ENCODE measurements around the gene POU2F1. TPM values are rescaled to one million over a fixed set of nuclear protein-coding genes. Genes with fewer than 3 reads are reported as not detected.

The POU2F1 gene
- total RNA-seq, 4 donors from 2014 or later, result 14.0 to 45.5 (median 19.8) TPM

- H3K27ac ChIP-seq, result no peak overlapping the region
- 57 to 64% methylated on average over 8 of the region's 8 CpGs for WGBS, 2 donors
- TF ChIP-seq CTCF (IDR thresholded peaks at IDR 0.05) (no peak), POLR2A (IDR thresholded peaks at IDR 0.05) (no peak)
- H3K4me3 ChIP-seq (replicated peaks in 1 of 3), result no peak overlapping the region
- intact Hi-C loops (cut with DNase I), result no loop called here
- DNase-seq, result peak in 1 of 2 donors; percentile 6
- no peaks in the 10 kb centered on the region for H3K4me1 ChIP-seq
- H3K27me3 ChIP-seq, result no peaks in the 10 kb centered on the region
- no peaks in the 10 kb centered on the region for H3K9me3 ChIP-seq
- H3K36me3 ChIP-seq, result no peaks in the 10 kb centered on the region
These were observed 108.3 kb downstream of the POU2F1 start for GRCh38 chr1:167328816-167329483.

- DNase-seq, result no peak
- TF ChIP-seq CTCF (IDR thresholded peaks at IDR 0.05) (no peak), POLR2A (IDR thresholded peaks at IDR 0.05) (no peak)
- no peaks in the 10 kb centered on the region for H3K4me1 ChIP-seq
These were observed 110.1 kb downstream of the POU2F1 start for GRCh38 chr1:167330601-167331293.

GRCh38 chr1:167331650-167332049 is 111.0 kb downstream of the POU2F1 start:
- Histone ChIP-seq H3K27me3 (no peaks in the 10 kb centered on the region), H3K4me3 (replicated peaks in 1 of 3) (no peak overlapping the region), H3K36me3 (no peaks in the 10 kb centered on the region), H3K4me1 (no peaks in the 10 kb centered on the region), H3K9me3 (no peaks in the 10 kb centered on the region), H3K27ac (no peak overlapping the region)
- no peak for DNase-seq
- intact Hi-C loops (cut with DNase I), result no loop called here
- WGBS, 2 donors, result 90 to 91% methylated on average over 2 of the region's 2 CpGs
- no peak for TF ChIP-seq POLR2A (IDR thresholded peaks at IDR 0.05)
- no peak for TF ChIP-seq CTCF (IDR thresholded peaks at IDR 0.05)

More at GRCh38 chr1:167330601-167331293, 110.1 kb downstream of the POU2F1 start:
- H3K4me3 ChIP-seq (replicated peaks in 1 of 3), result no peak overlapping the region
- intact Hi-C loops (cut with DNase I), result no loop called here
- no peaks in the 10 kb centered on the region for H3K9me3 ChIP-seq
- H3K27me3 ChIP-seq, result no peaks in the 10 kb centered on the region
- WGBS, 2 donors, result 93 to 96% methylated on average over 1 of the region's 1 CpG
- H3K36me3 ChIP-seq, result no peaks in the 10 kb centered on the region
- H3K27ac ChIP-seq, result no peak overlapping the region

DNA sequence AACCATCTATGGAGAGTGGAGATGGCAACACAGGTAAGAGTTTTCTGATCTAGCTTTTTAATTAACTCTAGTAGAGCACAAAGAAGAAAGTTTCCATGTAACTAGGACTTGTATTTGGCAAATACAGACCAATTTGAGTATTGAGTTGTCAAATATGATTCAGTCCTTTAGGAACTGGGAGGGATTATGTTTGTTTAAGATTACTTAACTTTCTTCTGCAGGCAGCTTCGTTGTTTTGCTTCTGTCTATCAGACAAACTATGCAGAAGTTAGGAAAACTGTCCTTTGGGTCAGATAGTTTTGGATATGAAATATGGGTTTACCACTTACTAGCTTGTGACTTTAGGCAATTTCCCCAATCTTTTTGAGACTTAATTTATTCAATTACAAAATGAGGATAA is 111.8 kb downstream of the POU2F1 start:
- intact Hi-C loops (cut with DNase I), result no loop called here
- H3K27me3 ChIP-seq, result no peaks in the 10 kb centered on the region
- WGBS, 2 donors, result 51 to 64% methylated on average over 1 of the region's 1 CpG
- H3K27ac ChIP-seq, result no peak overlapping the region
- no peaks in the 10 kb centered on the region for H3K9me3 ChIP-seq
- no peaks in the 10 kb centered on the region for H3K4me1 ChIP-seq
- no peaks in the 10 kb centered on the region for H3K36me3 ChIP-seq
- no peak overlapping the region for H3K4me3 ChIP-seq (replicated peaks in 1 of 3)
- TF ChIP-seq POLR2A (IDR thresholded peaks at IDR 0.05) (no peak), CTCF (IDR thresholded peaks at IDR 0.05) (no peak)
- DNase-seq, result no peak

DNA sequence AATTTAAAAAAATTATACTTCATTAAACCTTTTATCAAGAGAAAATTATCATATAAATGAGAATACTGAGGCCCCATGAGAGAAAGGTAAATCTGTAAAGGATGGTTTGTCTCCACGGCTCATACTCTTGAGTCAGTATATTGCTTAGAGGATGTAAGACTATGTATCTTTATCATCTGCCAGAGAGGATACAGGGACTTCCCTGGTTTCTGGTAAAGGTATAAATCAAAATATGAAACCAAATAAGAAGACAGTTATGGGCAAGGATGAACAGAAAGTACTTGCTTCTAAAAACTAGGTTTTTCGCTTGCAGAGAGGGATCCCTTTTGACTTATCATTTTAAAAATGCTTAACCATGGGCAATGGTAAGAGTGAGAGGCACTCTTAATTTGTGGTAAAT is 112.4 kb downstream of the POU2F1 start:
- H3K36me3 ChIP-seq, result no peaks in the 10 kb centered on the region
- H3K4me3 ChIP-seq (replicated peaks in 1 of 3), result no peak overlapping the region
- 69 to 95% methylated on average over 2 of the region's 2 CpGs for WGBS, 2 donors
- H3K27ac ChIP-seq, result no peak overlapping the region
- no peaks in the 10 kb centered on the region for H3K9me3 ChIP-seq
- no peak for DNase-seq
- intact Hi-C loops (cut with DNase I), result no loop called here
- no peaks in the 10 kb centered on the region for H3K27me3 ChIP-seq
- TF ChIP-seq CTCF (IDR thresholded peaks at IDR 0.05), result no peak
- TF ChIP-seq POLR2A (IDR thresholded peaks at IDR 0.05), result no peak
- H3K4me1 ChIP-seq, result no peaks in the 10 kb centered on the region

All from thyroid gland (tissue), 4 donors.